GM13976 (cell line): ENCODE results near the gene ATG2A.

Experiments used
- DNase-seq: peaks from one replicate; pipeline ENCODE4 v3.0.0; 2012; ENCODE audit warnings: low spot score
- CTCF ChIP-seq: IDR thresholded peaks from 2 replicates; pipeline ENCODE4 v1.5.1; 2012; ENCODE audit warnings: borderline replicate concordance, mild to moderate bottlenecking; ENCODE audit not compliant: insufficient read depth; ENCODE audit errors: extremely low read depth, missing control alignments, control extremely low read depth
- in situ Hi-C: fragments of 300-500 bp; cut with MboI; formaldehyde crosslinking; loops from one replicate; pipeline ENCODE4 v1.12.0; 2022; ENCODE audit warnings: low sequenced_read_pairs, mixed read lengths, inconsistent platforms; ENCODE audit not compliant: unreplicated experiment

ATG2A gene

GRCh38 chr11:64920124-64920523 is 3.1 kb upstream of the ATG2A start:
- no peak for DNase-seq
- no peak for TF ChIP-seq CTCF
- in situ Hi-C loops, result no loop called here

GRCh38 chr11:64919627-64920026 is 2.6 kb upstream of the ATG2A start:
- in situ Hi-C loops, result no loop called here
- no peak for TF ChIP-seq CTCF

GRCh38 chr11:64918017-64918416 is 1.0 kb upstream of the ATG2A start:
- in situ Hi-C loops, result no loop called here
- no peak for DNase-seq

More at GRCh38 chr11:64919627-64920026, 2.6 kb upstream of the ATG2A start:
- DNase-seq, result no peak

GRCh38 chr11:64917663-64917995 is 620 bp upstream of the ATG2A start:
- in situ Hi-C loops, result no loop called here
- DNase-seq, result no peak
- TF ChIP-seq CTCF, result no peak

More at GRCh38 chr11:64918017-64918416, 1.0 kb upstream of the ATG2A start:
- TF ChIP-seq CTCF, result peak; percentile 31

GRCh38 chr11:64916040-64916774 is 802 bp downstream of the ATG2A start:
- TF ChIP-seq CTCF, result no peak
- in situ Hi-C loops, result no loop called here
- peak; percentile 64 for DNase-seq

- in situ Hi-C loops, result no loop called here
- DNase-seq, result no peak
Observed at GRCh38 chr11:64915376-64915887, 1.6 kb downstream of the ATG2A start.

More at GRCh38 chr11:64915376-64915887, 1.6 kb downstream of the ATG2A start:
- no peak for TF ChIP-seq CTCF
